ENCODE results near the gene TGFBR1.

TGFBR1 gene

DNA sequence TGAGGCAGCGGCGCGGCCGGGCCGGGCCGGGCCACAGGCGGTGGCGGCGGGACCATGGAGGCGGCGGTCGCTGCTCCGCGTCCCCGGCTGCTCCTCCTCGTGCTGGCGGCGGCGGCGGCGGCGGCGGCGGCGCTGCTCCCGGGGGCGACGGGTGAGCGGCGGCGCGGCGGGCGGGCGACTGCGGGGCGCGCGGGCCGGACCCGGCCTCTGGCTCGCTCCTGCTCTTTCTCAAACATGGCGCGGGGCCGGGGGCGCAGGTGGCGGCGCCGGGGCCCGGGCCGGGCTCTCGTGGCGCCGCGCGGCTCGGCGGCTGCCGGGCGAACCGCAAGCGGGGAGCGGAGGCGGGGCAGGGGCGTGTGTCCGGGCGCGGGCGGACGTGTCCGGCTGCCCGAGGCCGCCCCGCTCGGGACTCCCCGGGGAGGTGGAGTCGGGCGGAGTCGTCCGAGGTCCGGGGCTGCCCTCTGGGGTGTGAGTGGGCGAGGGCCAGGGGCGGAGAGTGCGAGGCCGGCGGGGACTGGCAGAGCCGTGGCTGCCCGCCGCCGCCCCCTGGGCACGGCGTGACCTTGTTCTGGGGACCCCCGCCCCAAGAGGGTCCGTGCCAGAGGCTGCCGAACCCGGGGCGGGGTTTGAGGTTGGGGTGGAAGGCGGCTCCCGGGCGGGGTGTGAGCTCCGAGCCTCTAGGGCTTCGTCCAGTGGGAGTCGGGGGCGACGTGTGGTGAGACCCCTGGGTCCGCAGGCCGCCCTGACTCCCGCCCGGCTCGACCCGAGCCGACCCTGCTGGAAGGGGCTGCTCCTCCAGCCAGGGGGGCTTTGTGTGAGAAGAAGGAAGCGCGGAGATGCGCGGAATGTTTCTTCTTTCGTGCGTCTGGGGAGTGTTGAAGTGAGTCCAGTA, 485 bp downstream of the TGFBR1 start:
- in situ Hi-C loops (cut with HindIII; ENCODE audit: low sequenced_read_pairs) = no loop called here
- peak; percentile 73 for DNase-seq (ENCODE audit: low read depth, low spot score)
- TF ChIP-seq, protein P1, sequence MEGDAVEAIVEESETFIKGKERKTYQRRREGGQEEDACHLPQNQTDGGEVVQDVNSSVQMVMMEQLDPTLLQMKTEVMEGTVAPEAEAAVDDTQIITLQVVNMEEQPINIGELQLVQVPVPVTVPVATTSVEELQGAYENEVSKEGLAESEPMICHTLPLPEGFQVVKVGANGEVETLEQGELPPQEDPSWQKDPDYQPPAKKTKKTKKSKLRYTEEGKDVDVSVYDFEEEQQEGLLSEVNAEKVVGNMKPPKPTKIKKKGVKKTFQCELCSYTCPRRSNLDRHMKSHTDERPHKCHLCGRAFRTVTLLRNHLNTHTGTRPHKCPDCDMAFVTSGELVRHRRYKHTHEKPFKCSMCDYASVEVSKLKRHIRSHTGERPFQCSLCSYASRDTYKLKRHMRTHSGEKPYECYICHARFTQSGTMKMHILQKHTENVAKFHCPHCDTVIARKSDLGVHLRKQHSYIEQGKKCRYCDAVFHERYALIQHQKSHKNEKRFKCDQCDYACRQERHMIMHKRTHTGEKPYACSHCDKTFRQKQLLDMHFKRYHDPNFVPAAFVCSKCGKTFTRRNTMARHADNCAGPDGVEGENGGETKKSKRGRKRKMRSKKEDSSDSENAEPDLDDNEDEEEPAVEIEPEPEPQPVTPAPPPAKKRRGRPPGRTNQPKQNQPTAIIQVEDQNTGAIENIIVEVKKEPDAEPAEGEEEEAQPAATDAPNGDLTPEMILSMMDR (IDR thresholded peaks at IDR 0.05; ENCODE audit: low read depth, low read length) = no peak
- H3K4me3 ChIP-seq (ENCODE audit: low read depth, low read length) = peak overlapping the region; percentile 79

DNA sequence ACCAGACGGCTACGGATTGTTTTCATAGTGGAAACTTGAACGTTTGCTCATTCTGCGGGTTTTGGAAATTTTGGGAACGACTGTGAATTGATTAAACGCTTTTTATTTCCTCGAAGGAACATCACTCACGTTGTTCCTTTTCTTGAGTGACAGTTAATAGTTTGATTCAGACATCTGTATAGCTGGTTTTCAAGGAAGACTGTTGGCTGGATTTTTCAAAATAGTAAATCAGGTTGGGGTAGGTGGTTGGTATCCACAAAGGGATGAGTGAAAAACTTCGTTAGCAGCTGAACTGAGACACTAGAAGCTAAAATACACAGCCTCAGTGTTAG, 1.1 kb downstream of the TGFBR1 start:
- in situ Hi-C loops (cut with HindIII; ENCODE audit: low sequenced_read_pairs) = no loop called here
- H3K4me3 ChIP-seq (ENCODE audit: low read depth, low read length) = peak overlapping the region; percentile 79
- no peak for DNase-seq (ENCODE audit: low read depth, low spot score)
- TF ChIP-seq, protein P1 (IDR thresholded peaks at IDR 0.05; ENCODE audit: low read depth, low read length) = no peak

DNA sequence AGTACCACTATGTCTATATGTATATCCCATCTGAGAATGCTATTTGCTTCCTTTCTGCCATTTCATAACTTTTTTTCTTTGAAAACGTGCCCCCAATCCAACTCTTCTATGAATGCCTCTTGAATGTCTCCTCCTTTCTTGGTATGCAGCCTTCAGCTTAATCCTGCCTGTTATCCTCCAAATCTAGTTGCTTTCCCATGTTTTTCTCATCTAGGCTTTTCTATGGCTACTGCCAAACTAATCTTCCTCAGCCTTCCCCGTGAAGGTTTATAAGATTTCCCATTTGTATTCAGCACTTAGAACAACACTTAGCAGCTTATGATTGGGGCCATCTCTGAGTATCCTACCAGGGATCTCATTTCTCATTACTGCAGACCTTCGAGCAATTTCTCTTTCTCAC, 2.5 kb downstream of the TGFBR1 start:
- H3K4me3 ChIP-seq (ENCODE audit: low read depth, low read length) = no peak overlapping the region
- in situ Hi-C loops (cut with HindIII; ENCODE audit: low sequenced_read_pairs) = no loop called here
- no peak for DNase-seq (ENCODE audit: low read depth, low spot score)
- TF ChIP-seq, protein P1 (IDR thresholded peaks at IDR 0.05; ENCODE audit: low read depth, low read length) = no peak

DNA sequence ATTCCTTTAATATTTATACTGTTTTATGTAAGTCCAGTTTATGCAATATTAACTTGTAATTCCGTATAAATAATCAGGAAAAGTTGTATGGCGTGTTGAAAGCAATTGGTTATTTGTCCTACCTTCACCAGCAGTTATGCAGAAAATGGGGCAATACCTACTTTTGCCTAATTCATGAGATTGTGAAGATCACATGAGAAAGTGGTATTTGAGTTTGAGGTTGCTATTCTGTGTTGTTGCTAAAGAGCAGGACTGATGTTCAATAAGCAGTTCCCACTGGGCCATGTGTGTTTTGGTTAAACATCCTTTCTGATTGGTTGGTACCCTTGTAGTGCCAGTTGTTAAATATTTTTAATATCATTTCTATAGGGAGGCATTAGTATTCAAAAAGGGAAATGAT, 3.2 kb downstream of the TGFBR1 start:
- DNase-seq (ENCODE audit: low read depth, low spot score) = no peak
- in situ Hi-C loops (cut with HindIII; ENCODE audit: low sequenced_read_pairs) = no loop called here
- no peak overlapping the region for H3K4me3 ChIP-seq (ENCODE audit: low read depth, low read length)
- TF ChIP-seq, protein P1 (IDR thresholded peaks at IDR 0.05; ENCODE audit: low read depth, low read length) = no peak

DNA sequence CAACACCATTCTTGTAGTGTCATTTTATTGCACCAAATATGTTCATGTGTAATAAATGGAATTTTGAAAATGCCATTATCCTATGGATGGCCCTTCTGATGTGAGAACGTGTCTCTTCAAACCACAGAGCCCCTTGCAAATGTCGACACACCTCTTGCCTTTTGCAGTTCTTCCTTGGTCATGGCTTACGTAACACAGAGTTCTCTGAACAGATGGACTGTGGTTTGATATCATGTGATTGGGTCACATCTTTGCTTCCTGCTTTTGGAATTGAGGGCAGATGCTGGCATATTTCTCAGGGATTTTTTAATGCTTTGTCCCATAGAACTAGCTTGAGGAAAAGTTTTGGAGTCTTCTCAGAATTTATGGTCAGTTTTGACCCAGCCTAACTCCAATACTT, 4.6 kb downstream of the TGFBR1 start:
- no peak overlapping the region for H3K4me3 ChIP-seq (ENCODE audit: low read depth, low read length)
- TF ChIP-seq, protein P1 (IDR thresholded peaks at IDR 0.05; ENCODE audit: low read depth, low read length) = no peak
- no peak for DNase-seq (ENCODE audit: low read depth, low spot score)
- in situ Hi-C loops (cut with HindIII; ENCODE audit: low sequenced_read_pairs) = no loop called here

DNA sequence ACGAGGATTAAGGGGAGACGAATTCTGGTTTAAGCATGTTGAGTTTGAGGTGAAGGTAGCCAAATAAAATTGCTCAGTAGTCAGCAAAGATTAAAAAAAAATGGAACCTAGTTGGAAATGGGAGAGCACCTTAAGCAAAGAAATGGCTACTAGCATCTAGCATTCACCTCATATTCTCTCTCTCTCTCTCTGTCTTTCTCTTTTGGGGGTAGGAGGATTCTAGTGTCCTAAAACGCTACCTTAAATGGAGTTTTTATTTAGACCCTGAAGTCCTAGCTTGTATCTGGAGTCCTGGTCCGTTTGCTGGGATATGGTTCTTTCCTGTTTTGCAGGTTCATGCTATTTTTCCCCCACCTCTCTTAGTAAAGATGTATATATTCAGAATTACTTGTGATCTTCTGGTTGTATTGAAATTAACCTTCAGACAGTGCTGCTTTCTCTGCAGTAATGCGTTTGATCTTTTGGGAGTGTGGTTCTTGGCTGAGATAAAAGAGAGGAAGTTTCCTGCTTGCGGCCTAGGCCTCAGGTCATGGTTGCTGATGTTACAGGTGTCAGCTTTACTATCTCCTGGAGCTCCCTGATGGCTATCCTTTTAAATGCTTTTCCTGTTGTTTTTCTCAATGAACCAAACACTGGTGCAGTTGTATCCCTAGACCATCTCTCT, 8.0 kb downstream of the TGFBR1 start:
- TF ChIP-seq, protein P1 (IDR thresholded peaks at IDR 0.05; ENCODE audit: low read depth, low read length) = no peak
- DNase-seq (ENCODE audit: low read depth, low spot score) = no peak
- in situ Hi-C loops (cut with HindIII; ENCODE audit: low sequenced_read_pairs) = no loop called here
- no peak overlapping the region for H3K4me3 ChIP-seq (ENCODE audit: low read depth, low read length)

All from astrocyte of the spinal cord (primary cell).